ENCODE results near the gene UST. TPM values are rescaled to one million over a fixed set of nuclear protein-coding genes. Genes with fewer than 3 reads are reported as not detected.

Gene UST
- total and polyA plus RNA-seq, 2 donors (not counting 1 experiment from before 2014, with no cell fraction given): 7.3 to 16.9 TPM

GRCh38 chr6:148816117-148816516, 69.3 kb downstream of the UST start:
- H3K27me3 ChIP-seq (replicated peaks in 1 of 4; ENCODE audit: control extremely low read depth in 1 of 4, control insufficient read depth in 3 of 4, insufficient read depth in 4 of 4, low read length in 3 of 4): no peaks in the 10 kb centered on the region
- DNase-seq (no peak), ATAC-seq (ENCODE audit: low read depth) (no peak)
- H4K20me1 ChIP-seq (ENCODE audit: control insufficient read depth, insufficient read depth, low read length, poor library complexity, severe bottlenecking): peaks cover 17% of the 10 kb centered on the region
- H2AFZ ChIP-seq (ENCODE audit: insufficient read depth, low read depth, low read length, poor library complexity, severe bottlenecking): no peak overlapping the region
- no peaks in the 10 kb centered on the region for H3K36me3 ChIP-seq (replicated peaks in 1 of 2; ENCODE audit: control extremely low read depth in 1 of 2, control insufficient read depth in 1 of 2, extremely low read depth in 1 of 2, insufficient read depth in 2 of 2, low read length in 1 of 2)
- H3K4me3 ChIP-seq (ENCODE audit: control extremely low read depth in 1 of 5, extremely low read depth in 1 of 5, insufficient read depth in 1 of 5, low read depth in 2 of 5, low read length in 4 of 5): no peak overlapping the region
- intact Hi-C loops (cut with micrococcal nuclease): no loop called here
- peaks cover 76% of the 10 kb centered on the region for H3K79me2 ChIP-seq (ENCODE audit: control insufficient read depth, insufficient read depth, low read length)
- ChIA-PET CTCF (interaction anchor here (1.4 kb wide), 1 partner anchor 238 kb away, joined by 3 read pairs; no protein-coding TSS in a partner anchor), POLR2A (no interaction called here)
- H3K4me1 ChIP-seq (ENCODE audit: control insufficient read depth in 2 of 2, insufficient read depth in 2 of 2, low read length in 2 of 2): peaks cover 6 to 12% of the 10 kb centered on the region in 2 donors
- H3K4me2 ChIP-seq (replicated peaks; ENCODE audit: low read depth, low read length, poor library complexity, severe bottlenecking): no peak overlapping the region
- peaks cover 23% of the 10 kb centered on the region for H3K4me1 Mint-ChIP-seq
- H3K4me3 Mint-ChIP-seq: no peak overlapping the region
- H3K9me3 ChIP-seq (ENCODE audit: control extremely low read depth in 1 of 3, control insufficient read depth in 2 of 3, insufficient read depth in 1 of 3, low read length in 2 of 3): peaks cover 0 to 5% (median 4%) of the 10 kb centered on the region in 3 donors
- H3K9ac ChIP-seq (ENCODE audit: low read length): no peak overlapping the region
- no peak for TF ChIP-seq CTCF (IDR thresholded peaks at IDR 0.05)
- TF ChIP-seq EZH2 (IDR thresholded peaks at IDR 0.05; ENCODE audit: borderline replicate concordance, insufficient read depth, low read depth, low read length, poor library complexity, severe bottlenecking): no peak
- no peaks in the 10 kb centered on the region for H3K27me3 Mint-ChIP-seq
- H3K27ac Mint-ChIP-seq: no peak overlapping the region
- H3K9me3 Mint-ChIP-seq (ENCODE audit: insufficient read depth): peaks cover 4% of the 10 kb centered on the region
- no peak overlapping the region for H3K27ac ChIP-seq (ENCODE audit: low read length in 2 of 2)

DNA sequence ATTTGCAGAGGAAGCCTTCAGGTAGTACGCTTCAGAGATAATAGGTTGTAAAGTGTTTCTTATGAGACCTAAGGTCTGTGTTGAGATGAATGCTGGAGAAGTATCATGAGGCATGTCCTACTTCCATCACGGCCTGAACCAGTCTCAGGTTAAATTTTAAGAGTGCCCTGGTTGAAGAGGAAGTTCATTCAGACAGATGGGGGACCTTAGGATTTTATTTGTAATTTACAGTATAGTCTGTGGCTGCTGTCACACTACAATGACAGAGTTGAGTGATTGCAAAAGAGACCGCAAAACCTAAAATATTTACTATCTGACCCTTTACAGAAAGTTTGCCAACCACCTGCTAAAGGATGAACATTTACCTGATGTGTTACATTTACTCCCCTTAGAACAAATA, 70.9 kb downstream of the UST start:
- CTCF ChIA-PET: interaction anchor here (1.4 kb wide), 1 partner anchor 240 kb away, joined by 3 read pairs; no protein-coding TSS in a partner anchor

More for the DNA sequence above, 70.9 kb downstream of the UST start:
- Histone ChIP-seq H4K20me1 (ENCODE audit: control insufficient read depth, insufficient read depth, low read length, poor library complexity, severe bottlenecking) (peaks cover 17% of the 10 kb centered on the region), H3K27ac (ENCODE audit: low read length in 2 of 2) (no peak overlapping the region), H3K4me3 (ENCODE audit: control extremely low read depth in 1 of 5, extremely low read depth in 1 of 5, insufficient read depth in 1 of 5, low read depth in 2 of 5, low read length in 4 of 5) (no peak overlapping the region), H3K9me3 (ENCODE audit: control extremely low read depth in 1 of 3, control insufficient read depth in 2 of 3, insufficient read depth in 1 of 3, low read length in 2 of 3) (peaks cover 0 to 5% (median 0%) of the 10 kb centered on the region in 3 donors), H3K4me2 (replicated peaks; ENCODE audit: low read depth, low read length, poor library complexity, severe bottlenecking) (no peak overlapping the region), H3K36me3 (replicated peaks in 1 of 2; ENCODE audit: control extremely low read depth in 1 of 2, control insufficient read depth in 1 of 2, extremely low read depth in 1 of 2, insufficient read depth in 2 of 2, low read length in 1 of 2) (no peaks in the 10 kb centered on the region), H3K4me1 (ENCODE audit: control insufficient read depth in 2 of 2, insufficient read depth in 2 of 2, low read length in 2 of 2) (peaks cover 6 to 12% of the 10 kb centered on the region in 2 donors), H2AFZ (ENCODE audit: insufficient read depth, low read depth, low read length, poor library complexity, severe bottlenecking) (no peak overlapping the region), H3K9ac (ENCODE audit: low read length) (no peak overlapping the region), H3K27me3 (replicated peaks in 1 of 4; ENCODE audit: control extremely low read depth in 1 of 4, control insufficient read depth in 3 of 4, insufficient read depth in 4 of 4, low read length in 3 of 4) (no peaks in the 10 kb centered on the region), H3K79me2 (ENCODE audit: control insufficient read depth, insufficient read depth, low read length) (peaks cover 72% of the 10 kb centered on the region)
- intact Hi-C loops (cut with micrococcal nuclease): no loop called here
- Mint-ChIP-seq H3K27ac (peak overlapping the region; percentile 32), H3K4me1 (peaks cover 27% of the 10 kb centered on the region), H3K9me3 (ENCODE audit: insufficient read depth) (peaks cover 3% of the 10 kb centered on the region), H3K27me3 (no peaks in the 10 kb centered on the region), H3K4me3 (no peak overlapping the region)
- 50% methylated on average over 2 of the region's 3 CpGs for WGBS (ENCODE audit: insufficient coverage)
- POLR2A ChIA-PET: no interaction called here
- DNase-seq: peak; percentile 25
- TF ChIP-seq CTCF (IDR thresholded peaks at IDR 0.05) (no peak), EZH2 (IDR thresholded peaks at IDR 0.05; ENCODE audit: borderline replicate concordance, insufficient read depth, low read depth, low read length, poor library complexity, severe bottlenecking) (no peak)
- ATAC-seq (ENCODE audit: low read depth): peak; percentile 28
